Prostate gland (tissue), 2 donors: ENCODE measurements around the gene TBX2.

Experiments used
- POLR2A ChIP-seq: fragments of 450-650 bp; IDR thresholded peaks from one replicate; pipeline ENCODE4 v1.6.1; 2016; ENCODE audit warnings: antibody characterized with exemption, mild to moderate bottlenecking
- POLR2AphosphoS5 ChIP-seq: sonication (generic); formaldehyde crosslinking; IDR thresholded peaks from one replicate; pipeline ENCODE4 v1.6.1; 2017; ENCODE audit warnings: antibody characterized with exemption
- TF ChIP-seq, protein P1 (sequence below), 4 experiments: fragments of 200-600 bp in 2 of 4; fragments of 450-650 bp in 2 of 4; sonication (generic) in 2 of 4; IDR thresholded peaks; 1 replicate in 3 of 4; 2 replicates in 1 of 4; pipeline ENCODE4 v1.5.1; 2016 to 2019; ENCODE audit warnings: antibody characterized with exemption in 4 of 4, mild to moderate bottlenecking in 2 of 4, moderate library complexity in 2 of 4

DNA sequence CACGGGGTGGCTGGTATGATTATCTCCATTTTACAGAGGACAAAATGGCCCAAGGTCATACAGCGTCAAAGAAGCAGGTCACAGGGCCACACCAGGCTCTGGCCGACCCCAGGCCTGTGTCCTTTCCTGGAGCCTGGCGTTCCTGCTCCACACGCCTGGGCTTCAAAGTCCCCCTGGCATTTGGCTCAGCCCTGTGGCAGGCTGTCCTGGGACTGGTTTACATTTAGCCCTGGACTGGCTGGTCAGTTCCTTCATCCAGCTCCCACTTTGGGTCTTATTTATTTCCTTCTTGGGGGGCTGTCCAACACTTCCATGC, 15.3 kb downstream of the TBX2 start:
- TF ChIP-seq, protein P1, sequence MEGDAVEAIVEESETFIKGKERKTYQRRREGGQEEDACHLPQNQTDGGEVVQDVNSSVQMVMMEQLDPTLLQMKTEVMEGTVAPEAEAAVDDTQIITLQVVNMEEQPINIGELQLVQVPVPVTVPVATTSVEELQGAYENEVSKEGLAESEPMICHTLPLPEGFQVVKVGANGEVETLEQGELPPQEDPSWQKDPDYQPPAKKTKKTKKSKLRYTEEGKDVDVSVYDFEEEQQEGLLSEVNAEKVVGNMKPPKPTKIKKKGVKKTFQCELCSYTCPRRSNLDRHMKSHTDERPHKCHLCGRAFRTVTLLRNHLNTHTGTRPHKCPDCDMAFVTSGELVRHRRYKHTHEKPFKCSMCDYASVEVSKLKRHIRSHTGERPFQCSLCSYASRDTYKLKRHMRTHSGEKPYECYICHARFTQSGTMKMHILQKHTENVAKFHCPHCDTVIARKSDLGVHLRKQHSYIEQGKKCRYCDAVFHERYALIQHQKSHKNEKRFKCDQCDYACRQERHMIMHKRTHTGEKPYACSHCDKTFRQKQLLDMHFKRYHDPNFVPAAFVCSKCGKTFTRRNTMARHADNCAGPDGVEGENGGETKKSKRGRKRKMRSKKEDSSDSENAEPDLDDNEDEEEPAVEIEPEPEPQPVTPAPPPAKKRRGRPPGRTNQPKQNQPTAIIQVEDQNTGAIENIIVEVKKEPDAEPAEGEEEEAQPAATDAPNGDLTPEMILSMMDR (IDR thresholded peaks at IDR 0.05), result no peak
- TF ChIP-seq POLR2A, result no peak
- TF ChIP-seq POLR2AphosphoS5, result no peak
